H1 (cell line): Measurements from ENCODE around the gene CCDC127. TPM values are rescaled to one million over a fixed set of nuclear protein-coding genes. Genes with fewer than 3 reads are reported as not detected.

ENCODE experiments used
- BACH1 ChIP-seq: IDR thresholded peaks from 2 replicates; pipeline ENCODE4 v1.6.1; 2012; ENCODE audit warnings: low read length, improper control_type of control experiment
- CTBP2 ChIP-seq: IDR thresholded peaks from 2 replicates; pipeline ENCODE4 v1.7.0; 2011; ENCODE audit warnings: borderline replicate concordance, mild to moderate bottlenecking, moderate library complexity, mixed read lengths, low read length; ENCODE audit not compliant: insufficient read depth, insufficient read length
- HDAC2 ChIP-seq, 2 experiments: fragments of 300-600 bp in 1 of 2; sonication (generic) in 1 of 2; IDR thresholded peaks; 2 replicates each; pipeline ENCODE4 v1.6.1; 2011 to 2012; ENCODE audit warnings: low read depth in 2 of 2, low read length in 2 of 2, mild to moderate bottlenecking in 2 of 2, moderate library complexity in 2 of 2, borderline replicate concordance in 1 of 2, inconsistent platforms in 1 of 2
- JUND ChIP-seq: IDR thresholded peaks from 2 replicates; pipeline ENCODE4 v1.6.1; 2011; ENCODE audit warnings: mild to moderate bottlenecking, improper control_type of control experiment, low read length
- POLR2AphosphoS5 ChIP-seq: IDR thresholded peaks from 2 replicates; pipeline ENCODE4 v1.6.1; 2011; ENCODE audit warnings: low read depth, low read length
- polyA plus RNA-seq, 7 experiments: library from polyadenylated mRNA; depleted of rRNA in 3 of 7; stranded (reverse) in 5 of 7; unstranded in 2 of 7; fragments of >200 nt in 5 of 7; fragments of 200-250 nt in 2 of 7; gene quantifications; 1 replicate in 5 of 7; 2 replicates in 1 of 7; 4 replicates in 1 of 7; pipeline versions ENCODE4 v1.2.1 to v1.2.3, GENCODE V29; 2011 to 2013; ENCODE audit warnings: missing spikeins in 2 of 7, mixed read lengths in 2 of 7
- total RNA-seq: library from RNA; stranded (reverse); fragmentation: NEBNext Ultra II Directional; extraction: Animal tissue kit (Norgen Biotek cat#: 25700); gene quantifications from 2 replicates; pipeline ENCODE4 v1.2.1, GENCODE V29; 2021
- TF ChIP-seq, protein P1 (sequence below): fragments of 300-600 bp; sonication (generic); IDR thresholded peaks from 2 replicates; pipeline ENCODE4 v1.7.1; 2012; ENCODE audit warnings: low read length, moderate library complexity, mild to moderate bottlenecking, inconsistent platforms; ENCODE audit not compliant: insufficient replicate concordance

CCDC127 gene
- total and polyA plus RNA-seq, 2 of the 8 experiments (the other 6 are each of a cell fraction or from before 2014, with no cell fraction given): 2.9 to 8.0 TPM

DNA sequence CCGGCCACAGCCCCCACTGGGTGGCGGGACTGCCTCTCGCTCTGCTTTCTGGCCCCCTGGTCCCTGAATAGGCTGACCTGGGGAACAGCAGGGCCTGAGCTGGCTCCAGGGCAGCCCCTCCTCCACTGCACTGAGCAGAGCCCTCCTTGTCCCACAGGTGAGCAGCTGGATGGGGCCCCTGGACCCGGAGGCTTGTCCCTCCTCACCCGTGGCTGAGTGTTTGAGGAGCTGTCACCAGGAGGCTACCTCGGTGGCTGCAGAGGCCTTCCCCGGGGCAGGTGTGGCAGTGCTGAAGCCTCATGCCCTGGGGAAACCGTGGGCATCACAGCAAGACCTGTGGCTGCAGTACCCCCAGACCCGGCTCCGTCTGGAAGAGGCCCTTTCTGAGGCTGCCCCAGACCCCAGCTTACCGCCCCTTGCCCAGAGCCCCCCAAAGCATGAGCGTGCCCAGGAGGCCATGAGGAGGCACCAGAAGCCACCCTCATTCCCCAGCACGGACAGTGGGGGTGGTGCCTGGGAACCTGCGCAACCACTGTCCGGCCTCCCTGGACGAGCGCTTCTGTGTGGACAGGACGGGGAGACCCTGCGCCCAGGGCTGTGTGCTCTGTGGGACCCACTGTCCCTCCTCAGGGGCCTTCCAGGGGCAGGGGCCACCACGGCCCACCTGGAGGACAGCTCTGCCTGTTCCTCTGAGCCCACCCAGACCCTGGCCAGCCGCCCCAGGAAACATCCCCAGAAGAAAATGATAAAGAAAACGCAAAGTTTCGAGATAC, 55.2 kb downstream of the CCDC127 start (continued):
- TF ChIP-seq, protein P1, sequence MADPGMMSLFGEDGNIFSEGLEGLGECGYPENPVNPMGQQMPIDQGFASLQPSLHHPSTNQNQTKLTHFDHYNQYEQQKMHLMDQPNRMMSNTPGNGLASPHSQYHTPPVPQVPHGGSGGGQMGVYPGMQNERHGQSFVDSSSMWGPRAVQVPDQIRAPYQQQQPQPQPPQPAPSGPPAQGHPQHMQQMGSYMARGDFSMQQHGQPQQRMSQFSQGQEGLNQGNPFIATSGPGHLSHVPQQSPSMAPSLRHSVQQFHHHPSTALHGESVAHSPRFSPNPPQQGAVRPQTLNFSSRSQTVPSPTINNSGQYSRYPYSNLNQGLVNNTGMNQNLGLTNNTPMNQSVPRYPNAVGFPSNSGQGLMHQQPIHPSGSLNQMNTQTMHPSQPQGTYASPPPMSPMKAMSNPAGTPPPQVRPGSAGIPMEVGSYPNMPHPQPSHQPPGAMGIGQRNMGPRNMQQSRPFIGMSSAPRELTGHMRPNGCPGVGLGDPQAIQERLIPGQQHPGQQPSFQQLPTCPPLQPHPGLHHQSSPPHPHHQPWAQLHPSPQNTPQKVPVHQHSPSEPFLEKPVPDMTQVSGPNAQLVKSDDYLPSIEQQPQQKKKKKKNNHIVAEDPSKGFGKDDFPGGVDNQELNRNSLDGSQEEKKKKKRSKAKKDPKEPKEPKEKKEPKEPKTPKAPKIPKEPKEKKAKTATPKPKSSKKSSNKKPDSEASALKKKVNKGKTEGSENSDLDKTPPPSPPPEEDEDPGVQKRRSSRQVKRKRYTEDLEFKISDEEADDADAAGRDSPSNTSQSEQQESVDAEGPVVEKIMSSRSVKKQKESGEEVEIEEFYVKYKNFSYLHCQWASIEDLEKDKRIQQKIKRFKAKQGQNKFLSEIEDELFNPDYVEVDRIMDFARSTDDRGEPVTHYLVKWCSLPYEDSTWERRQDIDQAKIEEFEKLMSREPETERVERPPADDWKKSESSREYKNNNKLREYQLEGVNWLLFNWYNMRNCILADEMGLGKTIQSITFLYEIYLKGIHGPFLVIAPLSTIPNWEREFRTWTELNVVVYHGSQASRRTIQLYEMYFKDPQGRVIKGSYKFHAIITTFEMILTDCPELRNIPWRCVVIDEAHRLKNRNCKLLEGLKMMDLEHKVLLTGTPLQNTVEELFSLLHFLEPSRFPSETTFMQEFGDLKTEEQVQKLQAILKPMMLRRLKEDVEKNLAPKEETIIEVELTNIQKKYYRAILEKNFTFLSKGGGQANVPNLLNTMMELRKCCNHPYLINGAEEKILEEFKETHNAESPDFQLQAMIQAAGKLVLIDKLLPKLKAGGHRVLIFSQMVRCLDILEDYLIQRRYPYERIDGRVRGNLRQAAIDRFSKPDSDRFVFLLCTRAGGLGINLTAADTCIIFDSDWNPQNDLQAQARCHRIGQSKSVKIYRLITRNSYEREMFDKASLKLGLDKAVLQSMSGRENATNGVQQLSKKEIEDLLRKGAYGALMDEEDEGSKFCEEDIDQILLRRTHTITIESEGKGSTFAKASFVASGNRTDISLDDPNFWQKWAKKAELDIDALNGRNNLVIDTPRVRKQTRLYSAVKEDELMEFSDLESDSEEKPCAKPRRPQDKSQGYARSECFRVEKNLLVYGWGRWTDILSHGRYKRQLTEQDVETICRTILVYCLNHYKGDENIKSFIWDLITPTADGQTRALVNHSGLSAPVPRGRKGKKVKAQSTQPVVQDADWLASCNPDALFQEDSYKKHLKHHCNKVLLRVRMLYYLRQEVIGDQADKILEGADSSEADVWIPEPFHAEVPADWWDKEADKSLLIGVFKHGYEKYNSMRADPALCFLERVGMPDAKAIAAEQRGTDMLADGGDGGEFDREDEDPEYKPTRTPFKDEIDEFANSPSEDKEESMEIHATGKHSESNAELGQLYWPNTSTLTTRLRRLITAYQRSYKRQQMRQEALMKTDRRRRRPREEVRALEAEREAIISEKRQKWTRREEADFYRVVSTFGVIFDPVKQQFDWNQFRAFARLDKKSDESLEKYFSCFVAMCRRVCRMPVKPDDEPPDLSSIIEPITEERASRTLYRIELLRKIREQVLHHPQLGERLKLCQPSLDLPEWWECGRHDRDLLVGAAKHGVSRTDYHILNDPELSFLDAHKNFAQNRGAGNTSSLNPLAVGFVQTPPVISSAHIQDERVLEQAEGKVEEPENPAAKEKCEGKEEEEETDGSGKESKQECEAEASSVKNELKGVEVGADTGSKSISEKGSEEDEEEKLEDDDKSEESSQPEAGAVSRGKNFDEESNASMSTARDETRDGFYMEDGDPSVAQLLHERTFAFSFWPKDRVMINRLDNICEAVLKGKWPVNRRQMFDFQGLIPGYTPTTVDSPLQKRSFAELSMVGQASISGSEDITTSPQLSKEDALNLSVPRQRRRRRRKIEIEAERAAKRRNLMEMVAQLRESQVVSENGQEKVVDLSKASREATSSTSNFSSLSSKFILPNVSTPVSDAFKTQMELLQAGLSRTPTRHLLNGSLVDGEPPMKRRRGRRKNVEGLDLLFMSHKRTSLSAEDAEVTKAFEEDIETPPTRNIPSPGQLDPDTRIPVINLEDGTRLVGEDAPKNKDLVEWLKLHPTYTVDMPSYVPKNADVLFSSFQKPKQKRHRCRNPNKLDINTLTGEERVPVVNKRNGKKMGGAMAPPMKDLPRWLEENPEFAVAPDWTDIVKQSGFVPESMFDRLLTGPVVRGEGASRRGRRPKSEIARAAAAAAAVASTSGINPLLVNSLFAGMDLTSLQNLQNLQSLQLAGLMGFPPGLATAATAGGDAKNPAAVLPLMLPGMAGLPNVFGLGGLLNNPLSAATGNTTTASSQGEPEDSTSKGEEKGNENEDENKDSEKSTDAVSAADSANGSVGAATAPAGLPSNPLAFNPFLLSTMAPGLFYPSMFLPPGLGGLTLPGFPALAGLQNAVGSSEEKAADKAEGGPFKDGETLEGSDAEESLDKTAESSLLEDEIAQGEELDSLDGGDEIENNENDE: no peak
- TF ChIP-seq BACH1 (no peak), POLR2AphosphoS5 (no peak), HDAC2 (IDR thresholded peaks at IDR 0.05; ENCODE audit: borderline replicate concordance in 1 of 2, low read depth in 2 of 2, low read length in 2 of 2) (no peak), CTBP2 (no peak), JUND (no peak)
